Activated CD4-positive, alpha-beta T cell treated with anti-CD3 and anti-CD28 coated beads for 24 hours (primary cell): ENCODE data around the gene SERPINE1.
"Not testable (repeated sequence)": the region's sequence is repeated elsewhere in the genome, so short reads cannot be mapped to it uniquely, and the experiment has no call there.

Source experiments
- DNase-seq, 2 donors: peaks; one replicate each; pipeline ENCODE4 v3.0.0-alpha.2; 2020; ENCODE audit warnings: low read depth in 2 of 2

SERPINE1 gene

GRCh38 chr7:101122933-101123702 lies 3.8 kb upstream of the SERPINE1 start:
- no peak for DNase-seq

- no peak for DNase-seq
Measured at GRCh38 chr7:101123703-101124068, 3.2 kb upstream of the SERPINE1 start.

DNA sequence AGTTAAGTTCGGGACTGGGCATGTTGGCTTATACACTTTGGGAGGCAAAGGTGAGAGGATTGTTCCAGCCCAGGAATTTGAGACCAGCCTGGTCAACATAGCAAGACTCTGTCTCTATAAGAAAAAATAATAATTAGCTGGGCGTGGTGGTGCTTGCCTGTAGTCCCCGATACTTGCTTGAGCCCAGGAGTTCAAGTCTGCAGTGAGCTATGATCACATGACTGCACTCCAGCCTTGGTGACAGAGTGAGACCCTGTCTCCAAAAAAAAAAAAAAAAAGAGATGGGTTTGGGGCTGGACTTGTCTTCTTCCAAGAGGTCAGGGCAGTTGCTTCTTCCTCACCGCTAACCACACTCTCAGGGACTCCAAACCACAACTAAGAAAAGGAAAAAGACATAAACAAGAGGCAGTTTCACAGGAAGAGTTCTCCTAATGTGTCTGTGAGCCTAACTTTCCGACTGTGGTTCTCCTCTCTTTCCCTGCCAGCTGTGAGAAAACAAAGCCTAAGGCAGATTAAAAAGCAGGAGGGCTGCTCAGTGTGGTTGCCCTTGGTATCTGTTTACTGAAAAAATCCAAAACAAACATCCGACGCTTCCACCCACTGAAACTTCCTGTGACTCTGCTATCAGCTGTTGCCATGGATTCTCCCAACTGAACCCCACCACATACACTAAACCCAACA lies 2.4 kb upstream of the SERPINE1 start:
- no peak for DNase-seq

- DNase-seq = no peak
Measured at GRCh38 chr7:101125989-101126650, 784 bp upstream of the SERPINE1 start.

DNA sequence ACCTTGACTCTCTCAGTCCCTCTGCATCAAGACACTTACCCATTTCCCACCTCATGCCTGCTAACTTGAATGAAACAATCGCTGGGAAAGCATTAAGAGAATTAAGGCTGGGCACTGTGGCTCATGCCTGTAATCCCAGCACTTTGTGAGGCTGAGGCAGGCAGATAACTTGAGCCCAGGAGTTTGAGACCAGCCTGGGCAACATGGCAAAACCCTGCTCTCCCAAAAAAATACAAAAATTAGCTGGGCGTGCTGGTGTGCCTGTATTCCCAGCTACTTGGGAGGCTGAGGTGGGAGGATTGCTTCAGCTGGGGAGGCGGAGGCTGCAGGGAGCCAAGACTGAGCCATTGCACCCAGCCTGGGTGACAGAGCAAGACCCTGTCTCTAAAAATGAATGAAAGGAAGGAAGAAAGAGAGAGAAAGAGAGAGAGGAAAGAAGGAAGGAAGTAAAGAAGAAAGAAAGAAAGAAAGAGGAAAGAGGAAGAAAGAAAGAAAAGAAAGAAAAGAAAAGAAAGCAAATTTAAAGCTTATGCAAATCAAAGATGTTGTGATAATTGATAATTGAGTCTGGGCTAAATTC lies 646 bp downstream of the SERPINE1 start:
- no peak for DNase-seq

DNA sequence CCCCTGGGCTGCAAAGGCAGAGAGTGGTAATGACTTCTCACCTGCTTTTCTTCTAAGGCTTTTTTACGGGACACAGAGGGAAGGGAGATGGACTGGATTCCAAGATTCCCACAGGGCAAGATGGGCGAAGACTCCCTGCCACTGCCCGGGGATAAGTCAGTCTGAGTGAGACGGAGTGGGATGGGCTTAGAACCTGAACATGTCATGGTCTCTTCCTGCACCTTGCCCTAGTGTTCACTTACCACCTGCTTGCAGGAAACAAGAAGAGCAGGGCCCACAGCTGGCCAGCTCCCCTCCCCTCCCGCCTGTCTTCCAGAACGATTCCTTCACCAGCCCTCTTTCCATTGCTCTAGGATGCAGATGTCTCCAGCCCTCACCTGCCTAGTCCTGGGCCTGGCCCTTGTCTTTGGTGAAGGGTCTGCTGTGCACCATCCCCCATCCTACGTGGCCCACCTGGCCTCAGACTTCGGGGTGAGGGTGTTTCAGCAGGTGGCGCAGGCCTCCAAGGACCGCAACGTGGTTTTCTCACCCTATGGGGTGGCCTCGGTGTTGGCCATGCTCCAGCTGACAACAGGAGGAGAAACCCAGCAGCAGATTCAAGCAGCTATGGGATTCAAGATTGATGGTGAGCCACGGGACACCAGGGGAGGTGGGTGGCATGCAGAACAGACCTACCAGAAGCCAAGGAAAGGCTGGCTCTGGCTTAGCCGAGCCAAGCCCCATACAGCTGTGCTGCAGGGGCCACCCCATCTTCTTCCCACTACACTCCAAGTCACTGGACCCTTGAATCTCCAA lies 1.3 kb downstream of the SERPINE1 start:
- no peak for DNase-seq

- no peak for DNase-seq
Measured at GRCh38 chr7:101129603-101130117, 2.8 kb downstream of the SERPINE1 start.

DNA sequence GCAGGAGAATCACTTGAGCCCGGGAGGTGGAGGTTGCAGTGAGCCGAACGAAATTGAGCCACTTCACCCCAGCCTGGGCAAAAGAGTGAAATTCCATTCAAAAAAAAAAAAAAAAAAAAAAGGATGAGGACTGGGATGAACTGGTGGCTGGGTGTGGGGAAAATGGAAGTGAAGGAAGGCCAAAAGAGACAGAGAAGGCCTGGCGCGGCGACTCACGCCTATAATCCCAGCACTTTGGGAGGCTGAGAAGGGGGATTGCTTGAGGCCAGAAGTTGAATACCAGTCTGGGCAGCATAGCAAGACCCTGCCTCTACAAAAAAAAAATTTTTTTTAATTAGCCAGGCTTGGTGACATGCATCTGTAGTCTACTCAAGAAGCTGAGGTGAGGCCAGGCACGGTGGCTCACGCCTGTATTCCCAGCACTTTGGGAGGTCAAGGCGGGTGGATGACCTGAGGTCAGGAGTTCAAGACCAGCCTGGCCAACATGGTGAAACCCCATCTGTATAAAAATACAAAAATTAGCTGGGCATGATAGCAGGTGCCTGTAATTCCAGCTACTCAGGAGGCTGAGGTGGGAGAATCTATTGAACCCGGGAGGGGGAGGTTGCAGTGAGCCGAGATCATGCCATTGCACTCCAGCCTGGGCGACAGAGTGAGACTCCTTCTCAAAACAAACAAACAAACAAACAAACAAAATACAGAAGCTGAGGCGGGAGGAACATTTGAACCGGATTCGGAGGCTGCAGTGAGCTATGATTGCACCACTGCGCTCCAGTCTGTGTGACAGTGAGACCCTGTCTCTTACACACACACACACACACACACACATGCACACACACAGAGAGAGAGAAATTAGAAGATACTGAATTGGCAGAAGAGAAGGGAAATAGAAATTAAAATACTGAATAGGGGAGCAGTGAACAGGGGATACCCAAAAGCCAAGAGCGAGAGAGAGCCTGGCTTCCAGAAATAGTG lies 6.0 kb downstream of the SERPINE1 start:
- not testable (repeated sequence) for DNase-seq

GRCh38 chr7:101133621-101134398 lies 6.9 kb downstream of the SERPINE1 start:
- no peak for DNase-seq

GRCh38 chr7:101134399-101134980 lies 7.6 kb downstream of the SERPINE1 start:
- DNase-seq = no peak

- DNase-seq = no peak
Measured at GRCh38 chr7:101137651-101138212, 10.8 kb downstream of the SERPINE1 start.

GRCh38 chr7:101138213-101138870 lies 11.4 kb downstream of the SERPINE1 start:
- peak; percentile 79 to 81 for DNase-seq

DNA sequence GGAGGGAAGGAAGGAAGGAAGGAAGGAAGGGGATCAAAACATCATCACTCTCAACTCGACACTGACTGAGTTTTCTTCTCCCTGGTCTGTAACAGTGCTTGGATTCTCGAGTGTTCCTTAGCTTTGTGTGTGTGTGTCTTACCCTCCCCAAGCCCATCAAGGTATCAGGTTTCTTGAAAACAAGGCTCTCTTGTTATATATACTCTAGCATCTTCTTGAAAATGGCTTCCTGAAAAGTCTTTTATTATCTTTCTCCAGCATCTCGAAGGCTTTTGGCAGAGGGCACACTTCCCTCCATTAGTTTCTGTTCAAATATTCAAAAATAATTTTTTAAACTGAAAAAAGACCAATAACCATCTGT lies 13.4 kb downstream of the SERPINE1 start:
- no peak for DNase-seq

- DNase-seq = no peak
Measured at GRCh38 chr7:101140746-101141382, 14.0 kb downstream of the SERPINE1 start.

DNA sequence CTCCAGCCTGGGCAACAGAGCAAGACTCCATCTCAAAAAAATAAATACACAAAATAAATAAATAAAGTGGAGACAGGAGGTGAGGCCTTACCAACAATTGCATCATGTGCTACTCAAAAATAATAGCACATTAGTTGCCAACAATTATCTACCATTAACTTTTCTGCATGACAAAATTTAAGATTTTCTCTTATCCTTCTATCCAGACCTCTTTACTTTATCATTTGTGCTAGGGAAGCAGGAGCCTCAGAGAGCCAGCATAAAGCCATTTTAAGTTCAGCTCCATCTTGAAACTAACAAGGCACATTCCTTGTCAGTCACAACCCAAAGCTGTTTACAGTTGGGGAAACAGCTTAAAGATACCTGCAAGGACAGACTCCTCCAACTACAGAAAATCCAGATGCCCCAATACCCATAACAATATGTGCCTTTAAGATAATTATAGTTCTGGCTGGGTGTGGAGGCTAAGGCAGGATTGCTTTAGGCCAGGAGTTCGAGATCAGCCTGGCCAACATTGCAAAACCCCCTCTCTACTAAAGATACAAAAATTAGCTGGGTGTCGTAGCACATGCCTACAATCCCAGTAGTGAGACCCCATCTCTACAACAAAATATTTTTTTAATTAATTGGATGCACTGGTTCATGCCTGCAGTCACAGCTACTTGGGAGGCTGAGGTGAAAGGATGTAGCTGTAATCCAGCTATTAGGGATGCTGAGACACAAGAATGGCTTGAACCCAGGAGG lies 25.2 kb downstream of the SERPINE1 start:
- DNase-seq = no peak

- DNase-seq = peak; percentile 90 to 93
Measured at GRCh38 chr7:101153969-101154692, 27.2 kb downstream of the SERPINE1 start, which contains the start of gene AP1S1. AP1S1 (plus strand) TSS chr7:101154476; CDS start chr7:101154515, 39 bp downstream.
